GM19397 (cell line): ENCODE data around the gene NET1.

Source experiments
- ATAC-seq: cut with Tn5 transposase; IDR thresholded peaks from one replicate; pipeline ENCODE4 v1.9.1; 2021; ENCODE audit warnings: mild to moderate bottlenecking, moderate library complexity; ENCODE audit not compliant: unreplicated experiment

Gene NET1

DNA sequence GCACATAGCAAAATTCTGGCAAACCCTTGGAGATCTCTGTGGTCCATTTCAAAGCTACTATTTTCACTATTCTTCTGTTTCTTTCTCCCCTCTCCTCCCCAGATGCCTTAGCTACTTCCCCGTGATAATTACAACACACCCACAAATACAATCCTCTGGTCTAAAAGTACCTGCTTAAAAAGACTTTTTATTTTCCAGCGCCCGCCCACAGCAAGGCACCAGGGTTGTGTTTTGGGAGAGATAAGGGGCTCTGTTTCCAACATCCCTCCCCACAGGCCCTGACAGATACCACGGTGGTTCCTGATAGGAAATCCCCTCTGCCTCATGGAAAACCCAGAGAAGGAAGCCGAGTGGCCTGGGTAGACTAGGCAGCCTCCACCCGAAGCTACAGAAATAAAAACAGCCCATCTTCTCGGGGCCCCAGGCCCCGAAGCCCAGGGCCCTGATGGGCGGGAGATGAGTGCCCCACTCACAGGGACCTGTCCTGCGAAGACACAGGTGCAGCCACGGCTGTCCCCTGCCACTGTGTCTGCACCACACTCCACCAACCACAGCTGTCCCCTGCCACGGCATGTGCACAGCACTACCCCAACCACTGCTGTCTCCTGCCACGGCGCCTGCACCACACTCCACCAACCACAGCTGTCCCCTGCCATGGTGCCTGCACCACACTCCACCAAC is 67.3 kb downstream of the NET1 start:
- no peak for ATAC-seq

DNA sequence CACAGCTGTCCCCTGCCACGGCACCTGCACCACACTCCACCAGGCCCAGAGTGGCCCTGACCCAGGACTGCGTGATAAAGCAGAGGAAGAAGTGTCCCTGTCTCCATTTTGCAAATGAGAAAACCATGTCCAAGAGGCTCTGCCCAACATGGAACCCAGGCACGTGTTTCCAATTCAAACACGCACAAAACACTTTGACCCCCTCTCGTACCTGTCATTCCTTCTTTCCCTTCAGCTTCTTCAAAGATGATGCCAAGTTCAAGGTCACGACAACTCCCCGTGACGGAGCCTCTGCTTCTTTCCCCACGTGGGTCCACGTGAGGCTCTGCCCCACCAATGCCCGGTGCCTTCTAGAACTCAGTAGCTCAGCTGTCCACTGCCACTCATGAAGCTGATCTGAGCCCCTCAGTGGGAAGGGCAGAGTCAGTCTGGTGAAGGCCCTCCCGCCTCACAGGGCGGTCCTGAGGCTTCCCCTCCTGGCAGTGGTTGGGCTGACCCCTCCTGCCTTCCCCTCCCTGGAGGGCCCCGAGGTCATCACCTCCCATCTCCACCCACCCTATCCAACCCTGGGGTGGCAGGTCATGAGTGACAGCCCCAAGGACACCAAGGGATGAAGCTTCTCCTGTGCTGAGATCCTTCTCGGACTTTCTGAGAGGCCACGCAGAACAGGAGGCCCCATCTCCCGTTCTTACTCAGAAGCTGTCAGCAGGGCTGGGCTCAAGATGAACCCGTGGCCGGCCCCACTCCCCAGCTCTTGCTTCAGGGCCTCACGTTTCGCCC is 68.0 kb downstream of the NET1 start:
- ATAC-seq: no peak

DNA sequence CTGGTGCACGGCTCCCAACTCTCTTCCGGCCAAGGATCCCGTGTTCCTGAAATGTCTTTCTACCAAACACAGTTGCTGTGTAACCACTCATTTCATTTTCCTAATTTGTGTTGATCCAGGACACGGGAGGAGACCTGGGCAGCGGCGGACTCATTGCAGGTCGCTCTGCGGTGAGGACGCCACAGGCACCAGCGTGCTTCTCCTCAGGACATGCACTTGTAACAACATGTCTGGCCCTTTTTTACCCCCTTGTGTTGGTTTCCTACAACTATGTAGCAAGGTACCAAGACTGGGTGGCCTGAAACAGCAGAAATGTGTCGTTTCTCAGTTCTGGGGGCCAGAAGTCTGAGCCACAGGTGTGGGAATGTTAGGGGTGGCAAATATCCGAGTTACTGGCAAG is 68.8 kb downstream of the NET1 start:
- ATAC-seq: no peak

DNA sequence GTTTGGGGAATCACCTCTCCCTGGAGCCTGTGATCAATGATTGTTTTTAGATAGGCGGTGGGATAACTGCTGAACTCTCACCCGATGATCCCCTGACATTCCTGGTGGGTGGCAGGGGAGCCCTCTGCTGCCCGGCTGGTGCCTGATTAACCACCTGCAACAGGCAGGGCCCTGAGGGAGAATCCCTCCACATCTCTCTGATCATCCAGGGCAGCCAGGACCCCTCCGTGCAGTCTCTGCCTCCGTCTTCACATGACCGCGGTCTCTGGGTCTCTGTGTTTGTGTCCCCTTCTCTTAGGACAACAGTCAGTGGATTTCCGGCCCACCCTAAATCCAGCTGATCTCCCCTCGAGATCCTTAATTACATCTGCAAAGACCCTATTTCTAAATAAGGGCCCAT is 69.7 kb downstream of the NET1 start:
- ATAC-seq: no peak

DNA sequence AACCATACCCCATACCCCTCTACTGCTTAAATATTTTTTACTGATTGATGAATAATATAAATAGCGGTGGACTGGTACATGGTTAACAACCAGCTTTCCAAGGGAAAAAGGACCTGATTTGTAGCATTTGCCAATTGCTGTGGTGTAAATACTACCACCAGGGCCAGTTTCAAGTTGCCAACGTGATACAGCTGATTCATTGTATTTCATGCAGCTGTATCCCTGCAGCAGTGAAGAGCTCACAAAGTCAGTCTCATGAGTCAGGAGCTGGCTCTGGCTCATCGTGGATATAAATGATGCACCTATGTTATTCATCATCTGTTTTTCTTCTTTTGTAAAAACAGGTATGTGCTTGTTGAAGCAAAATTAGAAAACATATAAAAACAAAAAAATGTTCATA is 71.8 kb downstream of the NET1 start:
- ATAC-seq: no peak

DNA sequence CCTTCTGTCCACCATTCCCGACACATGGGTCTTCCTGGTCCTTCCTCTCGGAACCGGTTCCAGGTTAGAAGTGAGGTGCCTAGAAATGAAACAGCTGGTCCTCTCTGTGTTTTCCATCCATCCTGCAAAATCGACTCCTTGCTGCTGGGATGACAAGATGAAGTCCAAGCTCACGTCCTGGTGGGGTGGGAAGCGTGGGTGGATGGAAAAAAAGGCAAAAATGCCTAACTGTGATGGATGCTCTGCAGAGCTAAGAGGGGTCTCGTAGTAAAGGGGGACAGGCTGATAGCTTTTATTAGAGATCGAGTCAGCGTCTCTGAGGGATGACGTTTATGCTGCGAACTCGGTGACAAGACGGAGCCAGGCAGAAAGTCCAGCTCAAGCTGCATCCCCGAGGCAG is 72.9 kb downstream of the NET1 start:
- no peak for ATAC-seq

DNA sequence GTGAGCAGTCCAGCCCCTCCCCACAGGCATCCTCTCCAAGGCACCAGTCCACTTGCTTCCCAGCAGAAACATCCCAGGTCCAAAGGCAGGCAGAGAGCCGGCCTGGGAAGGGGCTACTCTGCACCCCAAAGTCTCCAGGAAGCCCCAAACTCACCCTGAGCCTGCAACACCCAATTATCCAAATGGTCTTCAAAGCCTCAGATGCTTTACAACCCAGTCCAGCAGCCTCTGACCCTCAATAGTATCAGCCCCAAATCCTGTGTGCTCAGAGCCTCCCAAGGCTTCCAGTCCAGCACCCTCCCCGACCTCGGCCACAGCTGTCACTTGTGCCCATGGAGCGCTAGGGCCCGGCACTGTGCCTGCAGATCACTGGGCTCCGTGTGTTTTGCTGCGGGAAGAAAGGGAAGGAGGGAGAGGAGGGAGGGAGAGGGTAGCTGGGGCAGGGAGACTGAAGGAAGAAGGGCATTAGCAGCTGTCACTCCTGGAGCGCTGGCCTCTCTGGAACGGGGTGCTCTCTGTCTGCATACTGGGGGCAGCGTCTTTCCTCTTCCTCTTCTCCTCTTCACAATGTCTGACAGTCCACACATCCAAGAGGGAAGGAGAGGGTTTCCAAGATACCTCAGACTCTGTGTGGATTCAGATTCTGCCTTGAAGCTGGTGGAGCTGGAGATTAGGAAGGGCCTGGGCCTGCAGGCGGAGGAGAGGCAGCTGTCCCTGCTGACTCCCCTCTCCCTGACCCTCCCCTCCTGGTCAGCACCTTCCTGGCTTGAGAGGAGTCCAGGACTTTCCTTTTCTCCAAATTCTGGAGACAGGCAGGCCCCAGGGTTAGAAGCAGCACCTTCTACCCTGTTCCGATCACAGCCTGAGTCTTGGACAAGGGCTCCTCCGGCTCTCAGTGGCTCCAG is 73.8 kb downstream of the NET1 start:
- ATAC-seq: no peak

DNA sequence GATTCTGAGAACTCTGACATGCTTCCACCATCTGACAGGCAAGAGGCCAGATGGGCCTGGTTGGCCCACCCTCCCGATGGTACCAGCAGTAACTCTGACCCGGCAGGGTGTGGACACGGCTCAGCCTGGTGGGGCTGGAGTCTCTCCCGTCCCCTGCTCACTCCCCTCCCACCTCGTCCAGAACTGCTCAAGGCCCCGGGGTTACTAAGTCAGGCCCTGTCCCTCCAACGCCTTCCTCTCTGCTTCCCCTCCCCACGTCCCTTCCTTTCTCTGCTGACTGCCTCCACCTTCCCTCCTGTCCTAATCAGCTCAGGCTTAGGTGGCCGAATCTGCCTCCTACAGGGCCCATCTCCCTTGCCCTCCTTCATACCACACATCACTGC is 74.5 kb downstream of the NET1 start:
- no peak for ATAC-seq

DNA sequence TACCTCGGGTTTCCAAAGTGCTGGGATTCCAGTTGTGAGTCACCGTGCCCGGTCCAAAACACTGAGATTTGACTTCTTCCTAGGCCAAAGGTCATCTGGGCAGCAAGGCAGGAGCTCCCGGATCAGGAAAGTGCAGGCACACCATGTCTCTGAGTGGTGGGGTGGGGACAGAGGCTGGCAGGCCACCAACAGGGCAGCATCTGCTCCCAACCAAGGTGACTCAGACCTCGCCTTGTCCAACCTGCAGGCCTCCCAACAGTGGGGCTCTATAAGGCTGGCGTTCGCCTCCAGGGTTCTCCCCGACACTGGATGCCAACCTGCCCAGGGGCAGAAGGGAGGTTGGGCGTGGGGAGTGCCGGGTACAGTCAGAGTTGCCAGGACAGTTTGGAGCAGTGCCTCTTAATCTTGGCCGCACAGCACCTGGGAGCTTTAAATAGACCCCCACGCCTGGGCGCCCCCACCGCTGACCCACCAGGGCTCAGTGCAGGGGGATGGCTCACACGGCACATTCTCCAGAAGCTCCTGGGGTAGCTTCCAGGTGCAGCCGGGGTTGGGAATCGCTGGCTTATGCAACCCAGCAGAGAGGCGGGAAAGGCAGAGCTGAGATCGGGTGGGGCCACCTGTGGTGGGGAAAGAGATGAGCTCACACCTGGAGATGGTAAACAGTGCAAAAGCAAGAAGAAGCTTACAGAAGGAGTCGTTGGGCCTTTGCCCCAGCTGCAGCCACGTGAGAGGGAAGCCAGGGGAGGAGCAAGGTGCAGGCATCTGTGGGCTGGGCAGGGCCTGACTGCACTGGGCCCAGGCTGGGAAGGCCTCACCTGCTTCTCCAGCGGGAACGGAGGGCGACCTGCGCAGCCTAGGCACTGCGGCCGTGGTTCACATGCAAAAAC is 76.2 kb downstream of the NET1 start:
- no peak for ATAC-seq

DNA sequence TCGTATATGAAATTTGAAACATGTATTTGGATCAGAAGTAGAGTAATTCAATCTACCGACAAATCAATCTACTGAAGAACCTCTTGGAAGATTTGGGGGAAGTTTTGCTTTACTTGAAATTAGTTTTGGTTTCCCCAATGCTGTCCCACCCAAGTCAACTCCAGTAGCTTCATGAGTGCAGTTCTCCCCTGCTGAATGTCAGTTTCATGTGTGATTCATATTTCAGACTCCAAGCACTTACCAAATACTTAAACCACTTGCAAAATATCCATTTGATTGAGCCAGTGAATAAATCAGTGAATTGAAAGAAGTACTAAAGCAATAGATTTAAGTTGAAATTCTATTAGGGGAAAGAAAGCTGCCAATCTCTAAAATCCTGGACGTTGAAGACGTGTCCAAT is 77.7 kb downstream of the NET1 start:
- no peak for ATAC-seq

DNA sequence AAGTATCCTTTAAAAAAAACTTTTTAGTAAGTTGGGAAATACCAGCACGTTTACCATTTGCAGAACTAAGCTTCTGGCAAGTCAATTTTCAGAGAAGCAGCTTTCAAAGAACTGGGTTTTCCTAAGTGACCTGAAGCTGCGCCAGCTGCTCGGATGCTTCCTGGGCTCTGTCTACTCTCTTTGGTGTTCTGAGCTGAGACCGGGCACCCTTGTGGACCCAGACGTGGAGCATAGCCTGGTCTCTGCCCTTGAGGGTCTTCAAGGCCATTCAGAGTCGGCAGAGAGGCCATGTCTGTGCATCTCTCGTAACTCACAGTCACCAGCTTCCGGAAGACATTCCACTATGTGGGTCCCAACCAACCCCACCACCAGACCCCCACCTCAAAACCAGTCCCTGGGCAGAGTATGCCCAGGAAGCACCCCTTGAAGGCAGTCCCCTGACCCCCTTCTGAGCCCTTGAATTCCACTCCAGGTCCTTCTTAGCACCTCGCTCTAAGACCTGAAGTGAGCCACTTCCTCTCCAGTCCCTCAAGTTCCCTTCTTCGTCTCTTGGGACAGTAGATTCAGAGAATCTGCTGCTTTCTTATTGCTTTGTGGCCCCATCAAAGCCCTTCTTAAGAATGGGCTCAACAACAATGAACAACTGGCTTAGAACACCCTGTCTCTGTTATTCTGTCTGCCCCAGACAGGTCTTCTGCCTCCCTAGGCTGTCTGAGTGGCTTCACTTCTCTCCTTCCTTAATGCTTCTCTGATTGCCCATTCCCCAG is 78.5 kb downstream of the NET1 start:
- no peak for ATAC-seq

DNA sequence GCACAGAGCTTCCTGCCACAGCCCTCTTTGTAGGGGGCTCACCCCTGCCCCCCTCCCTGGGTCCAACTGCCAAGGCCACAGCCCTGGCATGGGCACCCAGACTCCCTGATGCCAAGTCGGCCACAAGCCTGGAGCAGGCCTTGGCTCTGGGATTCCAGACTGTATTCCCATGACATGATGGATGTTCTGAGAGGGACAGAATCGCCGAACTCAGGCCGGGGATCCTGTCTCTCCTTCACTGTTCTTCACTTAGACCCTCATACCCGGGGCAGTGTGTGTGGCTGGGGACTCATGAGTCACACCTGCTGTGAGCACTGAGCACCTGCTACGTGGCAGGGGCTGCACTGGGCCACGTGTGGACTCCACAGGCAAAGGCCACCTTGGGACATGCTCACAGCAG is 79.1 kb downstream of the NET1 start:
- ATAC-seq: no peak

DNA sequence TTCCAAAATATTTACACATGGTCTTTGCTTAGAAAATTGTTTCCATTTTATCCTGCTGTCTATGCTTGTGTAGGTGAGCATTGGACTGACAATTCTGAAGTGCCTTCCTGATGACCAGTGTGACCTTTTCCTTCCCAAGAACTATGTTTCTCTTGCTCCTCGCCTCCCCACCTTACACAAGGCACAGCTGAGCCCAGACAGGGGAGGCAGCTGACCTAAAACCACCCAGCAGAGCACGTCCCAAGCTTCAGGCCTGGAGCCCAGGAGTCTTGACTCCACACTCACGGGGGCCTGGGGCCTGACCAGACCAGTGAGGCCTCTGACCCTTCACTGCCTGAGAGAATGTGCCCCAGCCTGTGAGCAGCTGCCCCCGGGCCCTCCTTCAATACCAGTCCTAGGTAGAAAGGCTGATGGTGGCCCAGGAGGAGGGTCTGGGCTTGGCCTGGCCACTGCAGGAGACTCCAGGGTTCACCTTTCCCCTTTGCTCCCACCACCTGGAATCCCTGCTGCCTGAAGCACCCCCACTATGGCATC is 80.0 kb downstream of the NET1 start:
- ATAC-seq: no peak

DNA sequence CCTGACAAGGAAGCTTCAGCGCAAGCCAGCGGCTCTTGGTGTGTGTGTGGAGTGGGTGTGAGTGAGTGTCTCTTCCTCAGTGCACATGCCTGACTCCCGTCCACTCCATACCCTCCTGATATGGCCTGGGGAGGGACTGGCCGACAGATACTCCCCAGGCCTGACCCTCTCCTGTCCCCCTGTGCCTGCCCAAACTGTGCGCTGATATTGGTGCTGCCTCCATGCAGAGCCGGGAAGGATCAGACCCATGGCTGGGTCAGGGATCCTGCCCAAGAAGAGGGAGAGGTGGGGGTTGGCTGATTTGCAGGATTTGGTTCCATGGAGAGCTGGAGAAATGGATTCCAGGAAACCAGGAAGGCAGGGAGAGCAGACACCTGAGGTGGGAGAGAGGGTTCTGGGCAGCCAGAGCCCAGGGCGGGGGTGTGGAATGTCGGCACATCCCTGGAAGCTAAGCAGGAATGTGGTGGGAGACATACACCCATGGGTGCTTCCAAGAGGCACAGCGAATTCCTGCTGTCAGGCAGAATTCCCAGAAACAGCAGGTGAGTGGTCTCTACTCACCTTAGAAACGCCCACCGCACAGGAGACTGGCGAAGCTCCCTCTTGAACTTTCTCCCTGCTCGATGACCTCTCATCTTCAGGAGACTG is 80.7 kb downstream of the NET1 start:
- no peak for ATAC-seq

DNA sequence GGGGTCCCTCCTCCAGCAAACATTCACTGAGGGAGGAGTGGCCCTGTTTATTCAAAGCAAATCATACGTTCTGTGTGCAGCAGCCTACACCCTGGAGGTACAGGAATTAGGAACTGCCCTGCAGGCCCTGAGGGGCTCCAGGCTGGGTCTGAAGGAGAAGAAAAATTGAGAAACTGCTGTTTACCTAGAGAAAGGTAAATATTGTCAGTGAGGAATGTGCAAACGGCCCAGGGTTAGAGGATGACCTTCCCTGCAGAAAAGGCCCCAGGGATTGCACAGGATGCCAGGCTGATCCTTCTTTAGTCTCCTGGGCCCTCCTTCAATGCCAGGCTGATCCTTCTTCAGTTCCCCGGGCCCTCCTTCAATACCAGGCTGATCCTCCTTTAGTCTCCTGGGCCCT is 81.3 kb downstream of the NET1 start:
- ATAC-seq: no peak

DNA sequence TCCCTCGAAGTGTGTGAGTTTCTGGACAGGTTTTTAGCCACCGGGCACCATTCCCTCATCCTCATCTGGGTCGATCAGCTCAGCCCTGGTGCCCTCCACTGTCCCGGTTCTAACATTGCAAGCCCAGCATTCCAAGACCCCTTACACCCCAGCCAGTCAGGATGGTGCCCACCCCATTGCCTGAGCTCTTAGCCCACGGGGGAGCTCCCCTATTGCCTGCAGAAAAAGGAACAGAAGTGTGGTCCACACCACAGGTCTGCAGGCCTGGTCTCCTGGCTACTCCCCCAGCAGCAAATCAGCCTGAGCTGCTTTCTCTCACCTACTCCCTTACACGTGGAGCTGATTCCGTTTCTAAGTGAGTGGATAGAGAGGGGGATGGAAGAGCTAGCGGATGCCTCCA is 82.3 kb downstream of the NET1 start:
- ATAC-seq: no peak

DNA sequence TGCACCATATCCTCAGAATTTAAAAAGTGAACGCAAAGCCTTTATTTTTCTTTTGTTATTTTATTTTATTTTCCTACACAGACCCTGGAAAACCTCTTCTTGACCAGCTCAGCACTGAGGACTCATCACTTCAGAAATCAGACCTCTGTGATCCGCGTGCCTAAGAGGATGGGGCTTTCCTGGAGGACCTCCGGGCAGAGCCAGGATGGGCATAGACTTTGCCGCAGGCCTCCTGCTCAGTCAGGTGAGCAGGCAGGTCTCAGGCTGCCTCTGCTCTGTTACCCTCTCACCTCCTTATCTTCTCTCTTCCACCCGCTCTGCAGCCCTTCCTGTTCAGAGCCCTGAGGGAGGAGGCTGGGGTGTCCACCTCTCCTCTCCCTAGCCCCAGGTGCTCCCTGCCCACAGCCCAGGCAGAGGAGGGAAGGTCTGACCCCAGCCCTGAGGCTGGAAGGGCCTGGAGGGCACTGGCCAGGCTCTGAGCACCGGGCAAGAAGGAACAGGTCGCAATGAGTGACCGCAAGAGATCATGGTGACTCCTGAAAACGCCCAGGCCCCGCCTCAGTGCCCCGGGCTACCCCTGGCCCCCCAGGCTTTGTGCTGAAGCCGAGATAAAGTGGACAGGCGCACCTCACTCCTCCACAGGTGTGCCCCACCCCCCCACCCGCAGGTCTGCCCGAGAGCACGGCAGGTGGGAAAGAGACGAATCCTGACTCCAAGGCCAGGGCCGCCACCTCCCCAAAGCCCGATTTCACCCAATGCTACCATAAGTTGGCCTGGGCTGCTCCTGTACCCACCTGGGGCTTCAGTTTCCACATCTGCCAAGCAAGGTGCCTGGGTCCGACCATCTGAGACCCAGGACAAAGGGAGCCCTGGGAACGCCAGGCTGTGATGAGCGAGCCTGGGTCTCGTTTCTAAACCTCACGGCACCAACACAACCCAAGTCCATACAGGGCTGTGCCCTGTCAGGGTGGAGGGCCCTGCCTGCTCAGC is 84.2 kb downstream of the NET1 start:
- no peak for ATAC-seq

DNA sequence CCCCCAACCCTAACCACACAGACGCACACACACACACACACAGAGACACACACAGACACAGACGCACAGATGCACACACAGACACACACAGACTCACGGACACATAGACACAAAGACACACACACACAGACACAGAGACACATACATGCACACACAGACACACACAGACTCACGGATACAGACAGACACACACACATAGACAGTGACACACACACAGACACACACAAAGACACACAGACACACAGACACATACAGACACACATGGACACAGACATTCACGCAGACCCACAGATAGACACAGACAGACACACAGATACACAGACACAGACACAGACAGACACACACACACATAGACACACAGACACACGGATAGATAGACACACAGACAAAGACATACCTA is 84.9 kb downstream of the NET1 start:
- no peak for ATAC-seq
